H9 (cell line): Measurements from ENCODE around the gene FADS3. TPM values are rescaled to one million over a fixed set of nuclear protein-coding genes. Genes with fewer than 3 reads are reported as not detected.

Experiments used
- DNase-seq: peaks from one replicate; pipeline ENCODE4 v3.0.0-alpha.2; 2017
- H2AFZ ChIP-seq: one replicate; pipeline ENCODE4 v1.6.1; 2013; ENCODE audit warnings: mild to moderate bottlenecking, low read length, control low read depth, moderate library complexity
- H2AK5ac ChIP-seq: 2 replicates; pipeline ENCODE4 v1.6.1; 2013; ENCODE audit warnings: low read length, control low read depth, mixed read lengths; ENCODE audit not compliant: insufficient read length
- H2BK120ac ChIP-seq: one replicate; pipeline ENCODE4 v1.6.1; 2013; ENCODE audit warnings: low read depth, mild to moderate bottlenecking, low read length, control low read depth, inconsistent platforms; ENCODE audit not compliant: poor library complexity, severe bottlenecking
- H2BK12ac ChIP-seq: 2 replicates; pipeline ENCODE4 v1.6.1; 2013; ENCODE audit warnings: low read length, control low read depth, mixed read lengths, low read depth; ENCODE audit not compliant: insufficient read length
- H2BK15ac ChIP-seq: 2 replicates; pipeline ENCODE4 v1.6.1; 2013; ENCODE audit warnings: low read depth, low read length, control low read depth
- H2BK20ac ChIP-seq: one replicate; pipeline ENCODE4 v1.6.1; 2013; ENCODE audit warnings: low read depth, mild to moderate bottlenecking, low read length, control low read depth, inconsistent platforms; ENCODE audit not compliant: poor library complexity, severe bottlenecking
- H2BK5ac ChIP-seq: 2 replicates; pipeline ENCODE4 v1.6.1; 2013; ENCODE audit warnings: low read length, control low read depth, mixed read lengths; ENCODE audit not compliant: insufficient read length
- H3K14ac ChIP-seq: 2 replicates; pipeline ENCODE4 v1.6.1; 2013; ENCODE audit warnings: low read length, control low read depth; ENCODE audit not compliant: insufficient read depth
- H3K18ac ChIP-seq: 2 replicates; pipeline ENCODE4 v1.6.1; 2013; ENCODE audit warnings: low read depth, mild to moderate bottlenecking, mixed read lengths, low read length, control low read depth; ENCODE audit not compliant: insufficient read length
- H3K23ac ChIP-seq: 2 replicates; pipeline ENCODE4 v1.6.1; 2013; ENCODE audit warnings: low read length, control low read depth, mixed read lengths, low read depth; ENCODE audit not compliant: insufficient read length
- H3K23me2 ChIP-seq: 2 replicates; pipeline ENCODE4 v1.6.1; 2013; ENCODE audit warnings: low read depth, mild to moderate bottlenecking, mixed read lengths, low read length, control low read depth; ENCODE audit not compliant: insufficient read length, poor library complexity, severe bottlenecking
- H3K27ac ChIP-seq: 2 replicates; pipeline ENCODE4 v1.5.1; 2013; ENCODE audit warnings: low read length, control low read depth, mixed read lengths, low read depth; ENCODE audit not compliant: insufficient read length
- H3K27me3 ChIP-seq: 2 replicates; pipeline ENCODE4 v1.6.1; 2013; ENCODE audit warnings: low read length, control low read depth, inconsistent platforms; ENCODE audit not compliant: insufficient read depth
- H3K4ac ChIP-seq: 2 replicates; pipeline ENCODE4 v1.6.1; 2013; ENCODE audit warnings: low read depth, mild to moderate bottlenecking, control low read depth, inconsistent platforms, low read length, moderate library complexity
- H3K4me1 ChIP-seq: 2 replicates; pipeline ENCODE4 v1.6.1; 2013; ENCODE audit warnings: low read length, control low read depth, inconsistent platforms; ENCODE audit not compliant: insufficient read depth
- H3K4me2 ChIP-seq: 2 replicates; pipeline ENCODE4 v1.6.1; 2013; ENCODE audit warnings: low read length, control low read depth, mixed read lengths; ENCODE audit not compliant: insufficient read length, insufficient read depth
- H3K56ac ChIP-seq: 2 replicates; pipeline ENCODE4 v1.6.1; 2013; ENCODE audit warnings: low read depth, mild to moderate bottlenecking, mixed read lengths, low read length, control low read depth; ENCODE audit not compliant: insufficient read length
- H3K79me1 ChIP-seq: 2 replicates; pipeline ENCODE4 v1.6.1; 2013; ENCODE audit warnings: low read depth, mild to moderate bottlenecking, moderate library complexity, low read length, control low read depth, inconsistent platforms; ENCODE audit not compliant: insufficient read depth, poor library complexity, severe bottlenecking
- H3K79me2 ChIP-seq: 2 replicates; pipeline ENCODE4 v1.6.1; 2013; ENCODE audit warnings: low read length, control low read depth, inconsistent platforms; ENCODE audit not compliant: insufficient read depth
- H3K9ac ChIP-seq: 2 replicates; pipeline ENCODE4 v1.6.1; 2013; ENCODE audit warnings: low read length, control low read depth, mixed read lengths; ENCODE audit not compliant: insufficient read length; ENCODE audit errors: extremely low read depth
- H3K9me3 ChIP-seq: one replicate; pipeline ENCODE4 v1.6.1; 2013; ENCODE audit warnings: low read depth, low read length, inconsistent platforms; ENCODE audit not compliant: control insufficient read depth
- H3T11ph ChIP-seq: one replicate; pipeline ENCODE4 v1.6.1; 2013; ENCODE audit warnings: mild to moderate bottlenecking, low read length, control low read depth, inconsistent platforms
- H4K20me1 ChIP-seq: one replicate; pipeline ENCODE4 v1.6.1; 2013; ENCODE audit not compliant: control insufficient read depth, insufficient read length, insufficient read depth
- H4K5ac ChIP-seq: 2 replicates; pipeline ENCODE4 v1.6.1; 2013; ENCODE audit warnings: low read depth, mild to moderate bottlenecking, mixed read lengths, low read length, control low read depth; ENCODE audit not compliant: insufficient read length
- H4K8ac ChIP-seq: replicated peaks from 2 replicates; pipeline ENCODE4 v1.6.1; 2013; ENCODE audit warnings: low read length, control low read depth, mixed read lengths, low read depth; ENCODE audit not compliant: insufficient read length
- H4K91ac ChIP-seq: 2 replicates; pipeline ENCODE4 v1.6.1; 2013; ENCODE audit warnings: low read depth, mild to moderate bottlenecking, moderate library complexity, mixed read lengths, low read length, control low read depth; ENCODE audit not compliant: insufficient read length
- H3K27ac Mint-ChIP-seq, 3 experiments: 2 replicates in 2 of 3; 3 replicates in 1 of 3; pipeline ENCODE4 v1.8.0; 2020 to 2021; ENCODE audit warnings: mixed read lengths in 3 of 3, mild to moderate bottlenecking in 1 of 3, moderate library complexity in 1 of 3
- H3K27me3 Mint-ChIP-seq: 2 replicates; pipeline ENCODE4 v1.8.0; 2021; ENCODE audit warnings: low read depth, mild to moderate bottlenecking, moderate library complexity, mixed read lengths
- H3K36me3 Mint-ChIP-seq, 3 experiments: 2 replicates in 2 of 3; 3 replicates in 1 of 3; pipeline ENCODE4 v1.8.0; 2020 to 2021; ENCODE audit warnings: low read depth in 3 of 3, mixed read lengths in 3 of 3; ENCODE audit not compliant: insufficient read depth in 1 of 3
- H3K4me1 Mint-ChIP-seq, 2 experiments: 2 replicates each; pipeline ENCODE4 v1.8.0; 2020; ENCODE audit warnings: mixed read lengths in 2 of 2
- H3K4me3 Mint-ChIP-seq, 2 experiments: 2 replicates in 1 of 2; 3 replicates in 1 of 2; pipeline ENCODE4 v1.8.0; 2020 to 2021; ENCODE audit warnings: mild to moderate bottlenecking in 2 of 2, mixed read lengths in 2 of 2, moderate library complexity in 1 of 2
- H3K9me3 Mint-ChIP-seq, 2 experiments: 2 replicates in 1 of 2; 3 replicates in 1 of 2; pipeline ENCODE4 v1.8.0; 2020; ENCODE audit warnings: mild to moderate bottlenecking in 2 of 2, mixed read lengths in 2 of 2, moderate library complexity in 1 of 2
- CTCF ChIP-seq: fragments of 200-600 bp; sonication (generic); conservative IDR thresholded peaks from 3 replicates; pipeline ENCODE4 v1.8.0; 2021; ENCODE audit warnings: antibody characterized with exemption, mild to moderate bottlenecking
- WGBS: extraction: QIAGEN DNeasy Blood & Tissue Kit; methylation state at CpG from one replicate; pipeline ENCODE4 v1.1.7; 2013; ENCODE audit warnings: missing lambda C conversion rate, low lambda C conversion rate, mixed read lengths; ENCODE audit not compliant: insufficient read length; ENCODE audit errors: extremely low coverage; 5-methylcytosine and 5-hydroxymethylcytosine counted together
- total RNA-seq: library from RNA; stranded (reverse); gene quantifications from 2 replicates; pipeline ENCODE4 v1.2.1, GENCODE V29; 2021

Gene FADS3
- total RNA-seq, 1 experiment from 2014 or later: 34.9 TPM

GRCh38 chr11:61870541-61871031 lies 20.8 kb downstream of the FADS3 start:
- H4K91ac ChIP-seq: no peak overlapping the region
- DNase-seq: no peak
- H4K5ac ChIP-seq: no peak overlapping the region
- no peak overlapping the region for H3T11ph ChIP-seq
- no peak overlapping the region for H2AK5ac ChIP-seq
- no peak overlapping the region for H2BK5ac ChIP-seq
- WGBS: no CpG with 5 or more reads among the region's 10 CpGs
- H3K27me3 ChIP-seq: no peaks in the 10 kb centered on the region; the same call in 1 of the 2 replicates
- Mint-ChIP-seq H3K4me1 (peaks cover 28 to 34% of the 10 kb centered on the region in 2 experiments), H3K27ac (no peak overlapping the region; a peak in 1 of 7 replicates), H3K9me3 (no peaks in the 10 kb centered on the region), H3K36me3 (peaks cover 5 to 7% (median 5%) of the 10 kb centered on the region in 3 experiments; a peak in 6 of 7 replicates), H3K4me3 (peak overlapping the region in 1 of 2 experiments; percentile 41; a peak in 1 of 5 replicates), H3K27me3 (peaks cover 26% of the 10 kb centered on the region)
- H4K8ac ChIP-seq: no peak overlapping the region
- no peak overlapping the region for H3K18ac ChIP-seq
- no peak overlapping the region for H3K14ac ChIP-seq
- H3K23ac ChIP-seq: no peak overlapping the region
- H2BK12ac ChIP-seq: no peak overlapping the region
- no peaks in the 10 kb centered on the region for H3K79me2 ChIP-seq
- H3K4me2 ChIP-seq: no peak overlapping the region
- H3K4me1 ChIP-seq: peaks cover 5% of the 10 kb centered on the region; the same call in 1 of the 2 replicates
- H4K20me1 ChIP-seq: no peaks in the 10 kb centered on the region
- TF ChIP-seq CTCF: no peak
- H3K23me2 ChIP-seq: no peaks in the 10 kb centered on the region
- H3K27ac ChIP-seq: no peak overlapping the region
- H2BK15ac ChIP-seq: no peak overlapping the region
- H3K9ac ChIP-seq: no peak overlapping the region
- H3K9me3 ChIP-seq: no peaks in the 10 kb centered on the region
- H2AFZ ChIP-seq: no peak overlapping the region
- no peak overlapping the region for H3K56ac ChIP-seq
- H3K79me1 ChIP-seq: no peaks in the 10 kb centered on the region
- H2BK120ac ChIP-seq: no peak overlapping the region
- no peak overlapping the region for H2BK20ac ChIP-seq
- H3K4ac ChIP-seq: no peak overlapping the region
